HAP-1 (cell line): Measurements from ENCODE around the gene VPS36.

Source experiments
- DNase-seq, 2 experiments: peaks; one replicate each; pipeline ENCODE4 v3.0.0-alpha.2; 2016 to 2020; ENCODE audit warnings: low spot score in 2 of 2
- H3K27me3 ChIP-seq: fragments of 250-450 bp; sonication (Bioruptor Pico); 2 replicates; pipeline ENCODE4 v1.5.1; 2020; ENCODE audit warnings: low read depth, mild to moderate bottlenecking, moderate library complexity
- H3K36me3 ChIP-seq: fragments of 250-450 bp; sonication (Bioruptor Pico); replicated peaks from 2 replicates; pipeline ENCODE4 v1.5.1; 2020; ENCODE audit warnings: mild to moderate bottlenecking
- H3K4me1 ChIP-seq: fragments of 250-450 bp; sonication (Bioruptor Pico); 2 replicates; pipeline ENCODE4 v1.5.1; 2020; ENCODE audit warnings: mild to moderate bottlenecking
- H3K4me3 ChIP-seq: fragments of 250-450 bp; sonication (Bioruptor Pico); 2 replicates; pipeline ENCODE4 v1.5.1; 2020; ENCODE audit warnings: mild to moderate bottlenecking, moderate library complexity
- H3K9me3 ChIP-seq: fragments of 250-450 bp; sonication (Bioruptor Pico); 2 replicates; pipeline ENCODE4 v1.5.1; 2020; ENCODE audit warnings: mild to moderate bottlenecking, moderate library complexity
- in situ Hi-C: fragments of 300-500 bp; cut with MboI; formaldehyde crosslinking; loops from 3 replicates; pipeline ENCODE4 v1.14.3; 2020; ENCODE audit warnings: low sequenced_read_pairs, inconsistent platforms, mixed read lengths

The VPS36 gene

GRCh38 chr13:52454820-52455676 is 4.6 kb upstream of the VPS36 start, which contains the start of gene CKAP2:
CKAP2 (plus strand) TSS chr13:52455478; CDS start chr13:52455557, 79 bp downstream.
- peak; percentile 93 to 96 for DNase-seq
- no peaks in the 10 kb centered on the region for H3K9me3 ChIP-seq
- in situ Hi-C loops, result loop anchor here (25.0 kb wide), 1 partner anchor 268 kb away; no protein-coding TSS in a partner anchor
- H3K4me3 ChIP-seq, result peak within 1 kb of the TSS; percentile 70
- peaks cover 11% of the 10 kb centered on the region for H3K4me1 ChIP-seq
- H3K27me3 ChIP-seq, result no peaks in the 10 kb centered on the region
- peaks cover 37% of the 10 kb centered on the region for H3K36me3 ChIP-seq

DNA sequence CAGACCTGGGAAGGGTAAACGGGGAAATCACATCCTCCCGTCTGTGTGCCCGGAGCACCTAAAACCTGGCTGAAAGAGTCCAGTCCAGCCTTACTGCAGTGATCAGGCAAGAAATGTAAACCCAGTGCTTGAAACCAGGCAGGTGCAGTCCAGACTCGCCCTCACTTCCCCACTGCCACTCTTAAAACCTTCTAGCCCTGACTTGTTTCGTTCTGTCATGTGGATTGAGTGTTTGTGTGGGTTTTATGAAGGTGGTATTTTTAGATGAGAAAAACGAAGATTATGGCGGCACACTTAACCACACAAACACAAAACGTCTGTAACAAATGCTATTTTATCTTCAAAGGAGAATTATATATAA is 4.0 kb upstream of the VPS36 start:
- peak overlapping the region; percentile 70 for H3K4me3 ChIP-seq
- DNase-seq, result peak in 1 of 2 experiments; percentile 18
- peaks cover 11% of the 10 kb centered on the region for H3K4me1 ChIP-seq
- no peaks in the 10 kb centered on the region for H3K9me3 ChIP-seq
- H3K36me3 ChIP-seq, result peaks cover 31% of the 10 kb centered on the region
- H3K27me3 ChIP-seq, result no peaks in the 10 kb centered on the region
- in situ Hi-C loops, result loop anchor here (25.0 kb wide), 1 partner anchor 267 kb away; no protein-coding TSS in a partner anchor

DNA sequence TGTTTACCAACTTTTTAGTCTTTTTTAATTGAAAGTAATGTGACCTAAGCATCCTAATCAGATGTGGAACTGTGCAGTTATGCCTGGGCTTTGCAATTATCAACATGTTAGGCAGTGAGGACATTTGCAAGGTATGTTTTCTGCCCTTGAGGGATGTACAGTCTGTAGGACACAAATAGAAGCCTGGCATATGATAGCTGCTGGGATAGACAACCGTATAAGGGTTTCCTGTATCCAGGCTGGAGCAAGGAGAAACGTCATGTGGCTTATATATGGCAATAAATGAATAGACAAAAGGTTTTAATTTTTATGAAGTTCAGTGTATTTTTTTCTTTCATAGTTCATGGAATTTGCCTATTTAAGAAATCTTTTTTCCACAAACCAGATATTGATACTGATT is 2.0 kb upstream of the VPS36 start:
- peaks cover 9% of the 10 kb centered on the region for H3K4me1 ChIP-seq
- H3K9me3 ChIP-seq, result no peaks in the 10 kb centered on the region
- in situ Hi-C loops, result loop anchor here (25.0 kb wide), 1 partner anchor 265 kb away; no protein-coding TSS in a partner anchor
- H3K36me3 ChIP-seq, result peaks cover 12% of the 10 kb centered on the region
- DNase-seq, result no peak
- no peak overlapping the region for H3K4me3 ChIP-seq
- H3K27me3 ChIP-seq, result no peaks in the 10 kb centered on the region

- H3K36me3 ChIP-seq, result peaks cover under 1% of the 10 kb centered on the region; the same call in 1 of the 2 replicates
- H3K9me3 ChIP-seq, result no peaks in the 10 kb centered on the region
- no peaks in the 10 kb centered on the region for H3K27me3 ChIP-seq
- in situ Hi-C loops, result loop anchor here (25.0 kb wide), 1 partner anchor 264 kb away; no protein-coding TSS in a partner anchor
- H3K4me1 ChIP-seq, result peaks cover 3% of the 10 kb centered on the region; the same call in 1 of the 2 replicates
- no peak overlapping the region for H3K4me3 ChIP-seq
- no peak for DNase-seq
Observed at GRCh38 chr13:52451135-52451804, 836 bp upstream of the VPS36 start.

DNA sequence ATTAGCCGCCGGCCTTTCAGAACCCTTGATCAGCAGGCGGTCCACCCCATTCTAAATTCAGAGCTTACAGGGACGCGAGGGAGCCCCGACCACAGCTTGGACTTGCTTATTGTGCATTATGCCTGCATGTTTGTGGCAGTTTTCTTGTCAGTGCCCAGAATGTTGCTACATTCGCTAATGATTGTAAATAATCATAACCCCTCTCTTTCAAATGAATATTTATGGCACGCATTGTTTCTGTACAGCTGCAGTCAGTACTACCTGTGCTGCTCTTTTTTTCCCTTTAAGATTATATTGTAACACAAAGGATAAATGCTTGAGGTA is 321 bp upstream of the VPS36 start:
- no peak for DNase-seq
- H3K36me3 ChIP-seq, result no peaks in the 10 kb centered on the region
- H3K4me1 ChIP-seq, result peaks cover 3% of the 10 kb centered on the region; the same call in 1 of the 2 replicates
- H3K9me3 ChIP-seq, result no peaks in the 10 kb centered on the region
- in situ Hi-C loops, result loop anchor here (25.0 kb wide), 1 partner anchor 263 kb away; no protein-coding TSS in a partner anchor
- H3K27me3 ChIP-seq, result no peaks in the 10 kb centered on the region
- H3K4me3 ChIP-seq, result peak overlapping the region; percentile 64

DNA sequence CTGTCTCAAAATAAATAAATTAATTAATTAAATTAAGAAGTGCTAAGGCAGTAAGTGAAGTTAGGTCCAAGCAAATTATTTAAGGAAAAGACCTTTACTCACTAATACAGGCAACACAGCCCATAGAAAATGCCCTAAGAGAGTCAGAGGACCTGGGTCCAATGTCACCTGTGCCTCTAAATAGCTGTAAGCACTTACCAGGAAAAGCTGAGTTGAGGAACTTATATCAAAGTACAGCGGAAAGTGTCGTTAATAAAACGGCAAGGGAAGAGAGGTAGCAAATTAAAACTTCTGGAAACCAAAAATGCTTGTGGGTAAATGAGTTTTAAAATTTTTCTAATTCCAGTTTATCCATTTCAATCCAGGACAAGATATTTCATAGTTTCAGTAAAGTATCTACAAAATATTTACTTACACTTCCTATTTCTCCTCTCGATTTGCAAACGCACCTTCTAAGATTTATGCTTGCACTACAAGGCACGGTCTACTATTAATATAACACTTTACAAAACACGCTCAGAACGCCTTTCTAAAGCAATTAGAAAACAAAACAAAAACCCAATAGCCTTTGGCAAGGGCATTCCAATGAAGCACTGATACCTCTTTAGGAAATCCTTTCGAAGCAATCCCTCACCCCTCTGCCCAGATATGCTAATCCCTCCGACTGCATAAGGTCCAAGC is 963 bp downstream of the VPS36 start:
- in situ Hi-C loops, result loop anchor here (25.0 kb wide), 1 partner anchor 262 kb away; no protein-coding TSS in a partner anchor
- no peaks in the 10 kb centered on the region for H3K36me3 ChIP-seq
- H3K4me3 ChIP-seq, result peak overlapping the region; percentile 64
- no peaks in the 10 kb centered on the region for H3K27me3 ChIP-seq
- H3K4me1 ChIP-seq, result peaks cover 3% of the 10 kb centered on the region; the same call in 1 of the 2 replicates
- DNase-seq, result no peak
- no peaks in the 10 kb centered on the region for H3K9me3 ChIP-seq

GRCh38 chr13:52447815-52448552 is 2.5 kb downstream of the VPS36 start:
- Histone ChIP-seq H3K9me3 (no peaks in the 10 kb centered on the region), H3K4me1 (peaks cover 3% of the 10 kb centered on the region; the same call in 1 of the 2 replicates), H3K4me3 (no peak overlapping the region), H3K27me3 (no peaks in the 10 kb centered on the region), H3K36me3 (no peaks in the 10 kb centered on the region)
- DNase-seq, result no peak
- in situ Hi-C loops, result no loop called here

GRCh38 chr13:52447354-52447753 is 3.1 kb downstream of the VPS36 start:
- Histone ChIP-seq H3K36me3 (peaks cover 4% of the 10 kb centered on the region; the same call in 1 of the 2 replicates), H3K9me3 (no peaks in the 10 kb centered on the region), H3K4me3 (no peak overlapping the region), H3K27me3 (no peaks in the 10 kb centered on the region), H3K4me1 (peaks cover 3% of the 10 kb centered on the region; the same call in 1 of the 2 replicates)
- no peak for DNase-seq
- in situ Hi-C loops, result no loop called here

GRCh38 chr13:52446265-52446664 is 4.2 kb downstream of the VPS36 start:
- in situ Hi-C loops, result no loop called here
- H3K27me3 ChIP-seq, result no peaks in the 10 kb centered on the region
- no peak overlapping the region for H3K4me3 ChIP-seq

DNA sequence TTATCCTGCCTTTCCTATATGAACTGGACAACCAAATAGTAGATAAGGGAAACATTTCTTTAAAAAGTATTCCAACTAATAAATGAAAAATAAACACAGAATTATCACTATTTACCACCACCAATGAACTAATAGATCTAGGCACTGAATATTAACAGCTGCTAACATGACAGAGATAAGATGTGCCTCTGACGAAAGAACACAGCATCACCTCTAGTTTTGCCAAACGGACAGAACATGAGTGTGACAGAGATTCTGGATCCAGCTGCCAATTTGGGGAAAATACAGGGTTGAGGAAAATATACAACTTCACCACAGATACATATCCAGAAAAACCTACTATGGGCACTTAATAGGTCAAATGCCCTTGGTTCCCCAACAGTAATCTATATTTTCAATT is 18.0 kb downstream of the VPS36 start:
- no peaks in the 10 kb centered on the region for H3K4me1 ChIP-seq
- H3K27me3 ChIP-seq, result no peaks in the 10 kb centered on the region
- H3K4me3 ChIP-seq, result no peak overlapping the region
- H3K36me3 ChIP-seq, result peaks cover 52% of the 10 kb centered on the region
- no peaks in the 10 kb centered on the region for H3K9me3 ChIP-seq
- DNase-seq, result no peak
- in situ Hi-C loops, result no loop called here

More at GRCh38 chr13:52446265-52446664, 4.2 kb downstream of the VPS36 start:
- peaks cover 3% of the 10 kb centered on the region; the same call in 1 of the 2 replicates for H3K4me1 ChIP-seq
- H3K36me3 ChIP-seq, result peaks cover 11% of the 10 kb centered on the region
- no peaks in the 10 kb centered on the region for H3K9me3 ChIP-seq
- DNase-seq, result no peak

- in situ Hi-C loops, result no loop called here
- H3K27me3 ChIP-seq, result no peaks in the 10 kb centered on the region
- H3K36me3 ChIP-seq, result peaks cover 30% of the 10 kb centered on the region
- no peak overlapping the region for H3K4me3 ChIP-seq
- H3K4me1 ChIP-seq, result no peaks in the 10 kb centered on the region
- no peak for DNase-seq
- no peaks in the 10 kb centered on the region for H3K9me3 ChIP-seq
Observed at GRCh38 chr13:52428295-52428694, 22.1 kb downstream of the VPS36 start.

GRCh38 chr13:52421216-52421615 is 29.2 kb downstream of the VPS36 start:
- in situ Hi-C loops, result no loop called here
- H3K4me1 ChIP-seq, result no peaks in the 10 kb centered on the region
- H3K4me3 ChIP-seq, result no peak overlapping the region
- no peaks in the 10 kb centered on the region for H3K9me3 ChIP-seq
- DNase-seq, result no peak
- no peaks in the 10 kb centered on the region for H3K27me3 ChIP-seq
- peaks cover 35% of the 10 kb centered on the region for H3K36me3 ChIP-seq

DNA sequence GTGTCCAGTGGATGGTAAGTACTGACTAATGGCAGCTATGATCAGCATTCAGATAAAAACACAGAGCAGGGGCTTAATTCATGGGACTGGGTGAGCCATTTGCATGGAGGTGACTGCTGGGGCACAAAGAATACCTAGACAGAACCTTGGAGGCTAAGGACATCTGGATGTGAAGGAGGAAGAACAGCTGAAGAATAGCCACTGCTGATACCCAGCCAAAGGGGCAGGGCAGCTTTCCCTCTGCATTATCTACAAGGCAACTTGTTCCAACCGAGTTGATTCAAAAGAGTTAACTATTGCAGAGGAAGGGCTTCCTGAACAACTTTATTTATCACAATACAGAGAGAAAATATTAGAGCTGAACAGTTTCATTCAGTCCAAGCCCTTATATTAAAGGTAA is 31.4 kb downstream of the VPS36 start:
- DNase-seq, result no peak
- in situ Hi-C loops, result no loop called here
- H3K27me3 ChIP-seq, result no peaks in the 10 kb centered on the region
- H3K4me1 ChIP-seq, result no peaks in the 10 kb centered on the region
- no peaks in the 10 kb centered on the region for H3K9me3 ChIP-seq
- H3K4me3 ChIP-seq, result no peak overlapping the region
- H3K36me3 ChIP-seq, result peaks cover 49% of the 10 kb centered on the region
